HG03039 (cell line): ENCODE results near the gene KCNK16.

Source experiments
- ATAC-seq: cut with Tn5 transposase; IDR thresholded peaks from one replicate; pipeline ENCODE4 v1.9.1; 2021; ENCODE audit warnings: mild to moderate bottlenecking, moderate library complexity; ENCODE audit not compliant: unreplicated experiment

KCNK16 gene

GRCh38 chr6:39342692-39343395 lies 20.3 kb upstream of the KCNK16 start:
- ATAC-seq = no peak

GRCh38 chr6:39341937-39342336 lies 19.4 kb upstream of the KCNK16 start:
- ATAC-seq = no peak

GRCh38 chr6:39341352-39341751 lies 18.9 kb upstream of the KCNK16 start:
- no peak for ATAC-seq

GRCh38 chr6:39339868-39340550 lies 17.5 kb upstream of the KCNK16 start:
- no peak for ATAC-seq

- ATAC-seq = no peak
These were observed 16.8 kb upstream of the KCNK16 start for GRCh38 chr6:39339096-39339867.

- no peak for ATAC-seq
These were observed 15.9 kb upstream of the KCNK16 start for GRCh38 chr6:39338397-39338796.

- ATAC-seq = no peak
These were observed 13.5 kb upstream of the KCNK16 start for GRCh38 chr6:39335780-39336545.

- ATAC-seq = no peak
These were observed 11.3 kb upstream of the KCNK16 start for GRCh38 chr6:39333644-39334438.

- no peak for ATAC-seq
These were observed 8.0 kb upstream of the KCNK16 start for GRCh38 chr6:39330476-39330875.

- no peak for ATAC-seq
These were observed 7.6 kb upstream of the KCNK16 start for GRCh38 chr6:39330057-39330456.

- ATAC-seq = no peak
These were observed 5.6 kb upstream of the KCNK16 start for GRCh38 chr6:39328066-39328465.

- ATAC-seq = no peak
These were observed 5.0 kb upstream of the KCNK16 start for GRCh38 chr6:39327507-39327906.

- ATAC-seq = no peak
These were observed 741 bp downstream of the KCNK16 start for GRCh38 chr6:39321761-39322160.

GRCh38 chr6:39320363-39320984 lies 2.0 kb downstream of the KCNK16 start:
- ATAC-seq = no peak

GRCh38 chr6:39319621-39320362 lies 2.7 kb downstream of the KCNK16 start:
- ATAC-seq = no peak

GRCh38 chr6:39317256-39317655 lies 5.2 kb downstream of the KCNK16 start:
- ATAC-seq = no peak

- ATAC-seq = no peak
These were observed 8.2 kb downstream of the KCNK16 start, which contains the start of gene KCNK17 for GRCh38 chr6:39314273-39314795. KCNK17 (minus strand) TSS chr6:39314419; CDS start chr6:39314320, 99 bp downstream.

- no peak for ATAC-seq
These were observed 8.8 kb downstream of the KCNK16 start for GRCh38 chr6:39313526-39314272.
